ENCODE data around the gene KIF22.
A peak's percentile ranks its signal among the peaks of the same experiment; 100 is the strongest.

Gene KIF22

GRCh38 chr16:29815793-29816693, 25.5 kb downstream of the KIF22 start, which contains the start of gene PAGR1:
PAGR1 (plus strand) TSS chr16:29816152; CDS start chr16:29816526, 374 bp downstream.
- Histone ChIP-seq H3K79me2 (ENCODE audit: low read length) (peaks cover 42% of the 10 kb centered on the region), H3K36me3 (replicated peaks; ENCODE audit: insufficient read depth, low read length) (no peaks in the 10 kb centered on the region), H3K4me3 (ENCODE audit: low read length) (peak within 1 kb of the TSS; percentile 88), H2AFZ (ENCODE audit: low read length) (peak within 1 kb of the TSS; percentile 73), H3K4me2 (ENCODE audit: low read depth, low read length) (peak within 1 kb of the TSS; percentile 74), H3K9me2 (replicated peaks; ENCODE audit: insufficient read depth, low read length) (no peaks in the 10 kb centered on the region), H3K4me1 (ENCODE audit: low read length) (peaks cover 27% of the 10 kb centered on the region), H3K27ac (ENCODE audit: low read length) (peak within 1 kb of the TSS; percentile 87), H3K9me3 (replicated peaks; ENCODE audit: insufficient read depth, low read length) (no peaks in the 10 kb centered on the region), H3K9ac (ENCODE audit: low read length) (peak within 1 kb of the TSS; percentile 88), H3F3A (ENCODE audit: insufficient read depth, low read length) (peaks cover 39% of the 10 kb centered on the region), H3K27me3 (replicated peaks; ENCODE audit: insufficient read depth, low read length) (no peaks in the 10 kb centered on the region), H4K20me1 (ENCODE audit: insufficient read depth, low read length) (no peaks in the 10 kb centered on the region)
- peak; percentile 99 for DNase-seq
- TF ChIP-seq, protein P1, sequence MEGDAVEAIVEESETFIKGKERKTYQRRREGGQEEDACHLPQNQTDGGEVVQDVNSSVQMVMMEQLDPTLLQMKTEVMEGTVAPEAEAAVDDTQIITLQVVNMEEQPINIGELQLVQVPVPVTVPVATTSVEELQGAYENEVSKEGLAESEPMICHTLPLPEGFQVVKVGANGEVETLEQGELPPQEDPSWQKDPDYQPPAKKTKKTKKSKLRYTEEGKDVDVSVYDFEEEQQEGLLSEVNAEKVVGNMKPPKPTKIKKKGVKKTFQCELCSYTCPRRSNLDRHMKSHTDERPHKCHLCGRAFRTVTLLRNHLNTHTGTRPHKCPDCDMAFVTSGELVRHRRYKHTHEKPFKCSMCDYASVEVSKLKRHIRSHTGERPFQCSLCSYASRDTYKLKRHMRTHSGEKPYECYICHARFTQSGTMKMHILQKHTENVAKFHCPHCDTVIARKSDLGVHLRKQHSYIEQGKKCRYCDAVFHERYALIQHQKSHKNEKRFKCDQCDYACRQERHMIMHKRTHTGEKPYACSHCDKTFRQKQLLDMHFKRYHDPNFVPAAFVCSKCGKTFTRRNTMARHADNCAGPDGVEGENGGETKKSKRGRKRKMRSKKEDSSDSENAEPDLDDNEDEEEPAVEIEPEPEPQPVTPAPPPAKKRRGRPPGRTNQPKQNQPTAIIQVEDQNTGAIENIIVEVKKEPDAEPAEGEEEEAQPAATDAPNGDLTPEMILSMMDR (IDR thresholded peaks at IDR 0.05; ENCODE audit: low read length), result peak; percentile 83
- TF ChIP-seq EZH2phosphoT487 (IDR thresholded peaks at IDR 0.05; ENCODE audit: low read length), result no peak
- TF ChIP-seq EZH2 (optimal IDR thresholded peaks at IDR 0.05; ENCODE audit: low read depth, low read length), result no peak

DNA sequence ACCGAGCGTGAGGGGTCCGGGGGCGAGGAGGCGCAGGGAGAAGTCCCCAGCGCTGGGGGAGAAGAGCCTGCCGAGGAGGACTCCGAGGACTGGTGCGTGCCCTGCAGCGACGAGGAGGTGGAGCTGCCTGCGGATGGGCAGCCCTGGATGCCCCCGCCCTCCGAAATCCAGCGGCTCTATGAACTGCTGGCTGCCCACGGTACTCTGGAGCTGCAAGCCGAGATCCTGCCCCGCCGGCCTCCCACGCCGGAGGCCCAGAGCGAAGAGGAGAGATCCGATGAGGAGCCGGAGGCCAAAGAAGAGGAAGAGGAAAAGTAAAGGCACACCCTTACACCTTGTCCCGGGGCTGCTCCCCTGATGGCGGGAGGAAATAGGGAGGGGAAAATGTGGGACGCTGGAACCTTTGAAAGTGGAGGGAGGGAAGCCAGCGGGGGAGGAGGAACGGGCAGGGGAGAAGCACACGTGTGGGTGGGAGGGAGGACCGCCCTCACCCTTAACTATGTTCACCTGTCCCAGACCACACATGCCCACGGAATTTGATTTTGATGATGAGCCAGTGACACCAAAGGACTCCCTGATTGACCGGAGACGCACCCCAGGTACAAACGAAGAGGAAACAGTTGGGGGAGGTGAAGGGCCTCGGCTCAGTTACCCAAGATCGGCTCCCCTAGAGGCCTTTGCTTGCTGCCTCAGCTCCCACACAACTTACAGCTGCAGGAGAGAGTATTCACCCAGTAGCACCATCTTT, 26.3 kb downstream of the KIF22 start:
- H3K9me2 ChIP-seq (replicated peaks; ENCODE audit: insufficient read depth, low read length), result no peaks in the 10 kb centered on the region
- H3K27me3 ChIP-seq (replicated peaks; ENCODE audit: insufficient read depth, low read length), result no peaks in the 10 kb centered on the region
- peak overlapping the region; percentile 88 for H3K9ac ChIP-seq (ENCODE audit: low read length)
- peaks cover 35% of the 10 kb centered on the region for H3K4me1 ChIP-seq (ENCODE audit: low read length)
- H3K27ac ChIP-seq (ENCODE audit: low read length), result peak overlapping the region; percentile 87; the same call in 1 of the 2 replicates
- H3K9me3 ChIP-seq (replicated peaks; ENCODE audit: insufficient read depth, low read length), result no peaks in the 10 kb centered on the region
- DNase-seq, result peak; percentile 71
- TF ChIP-seq EZH2phosphoT487 (IDR thresholded peaks at IDR 0.05; ENCODE audit: low read length) (no peak), EZH2 (optimal IDR thresholded peaks at IDR 0.05; ENCODE audit: low read depth, low read length) (no peak)
- TF ChIP-seq, protein P1 (IDR thresholded peaks at IDR 0.05; ENCODE audit: low read length), result peak; percentile 11; the same call in 1 of the 2 replicates
- no peaks in the 10 kb centered on the region for H4K20me1 ChIP-seq (ENCODE audit: insufficient read depth, low read length)
- H3F3A ChIP-seq (ENCODE audit: insufficient read depth, low read length), result peaks cover 41% of the 10 kb centered on the region
- peak overlapping the region; percentile 88 for H3K4me3 ChIP-seq (ENCODE audit: low read length)
- peak overlapping the region; percentile 73 for H2AFZ ChIP-seq (ENCODE audit: low read length)
- peaks cover 50% of the 10 kb centered on the region for H3K79me2 ChIP-seq (ENCODE audit: low read length)
- peak overlapping the region; percentile 72 for H3K4me2 ChIP-seq (ENCODE audit: low read depth, low read length)
- H3K36me3 ChIP-seq (replicated peaks; ENCODE audit: insufficient read depth, low read length), result no peaks in the 10 kb centered on the region

GRCh38 chr16:29818082-29818481, 27.5 kb downstream of the KIF22 start:
- no peaks in the 10 kb centered on the region for H4K20me1 ChIP-seq (ENCODE audit: insufficient read depth, low read length)
- no peaks in the 10 kb centered on the region for H3K36me3 ChIP-seq (replicated peaks; ENCODE audit: insufficient read depth, low read length)
- no peaks in the 10 kb centered on the region for H3K9me3 ChIP-seq (replicated peaks; ENCODE audit: insufficient read depth, low read length)
- H3K9ac ChIP-seq (ENCODE audit: low read length), result no peak overlapping the region
- H3K9me2 ChIP-seq (replicated peaks; ENCODE audit: insufficient read depth, low read length), result no peaks in the 10 kb centered on the region
- no peak for DNase-seq
- no peak overlapping the region for H3K27ac ChIP-seq (ENCODE audit: low read length)
- H3K4me2 ChIP-seq (ENCODE audit: low read depth, low read length), result peak overlapping the region; percentile 2; the same call in 1 of the 2 replicates
- H3F3A ChIP-seq (ENCODE audit: insufficient read depth, low read length), result peaks cover 41% of the 10 kb centered on the region
- peaks cover 62% of the 10 kb centered on the region for H3K79me2 ChIP-seq (ENCODE audit: low read length)
- TF ChIP-seq EZH2 (optimal IDR thresholded peaks at IDR 0.05; ENCODE audit: low read depth, low read length), result no peak
- no peak for TF ChIP-seq EZH2phosphoT487 (IDR thresholded peaks at IDR 0.05; ENCODE audit: low read length)
- no peak overlapping the region for H3K4me3 ChIP-seq (ENCODE audit: low read length)
- peaks cover 38% of the 10 kb centered on the region for H3K4me1 ChIP-seq (ENCODE audit: low read length)
- H3K27me3 ChIP-seq (replicated peaks; ENCODE audit: insufficient read depth, low read length), result no peaks in the 10 kb centered on the region
- H2AFZ ChIP-seq (ENCODE audit: low read length), result no peak overlapping the region

All from MM.1S (cell line).